Nephron (organoid): ENCODE data around the gene RNF181.

Experiments used
- H3K27ac Mint-ChIP-seq, 3 experiments: 2 replicates each; pipeline ENCODE4 v1.8.0; 2020; ENCODE audit warnings: mixed read lengths in 3 of 3, mild to moderate bottlenecking in 2 of 3, moderate library complexity in 1 of 3
- H3K27me3 Mint-ChIP-seq: 2 replicates; pipeline ENCODE4 v1.8.0; 2021; ENCODE audit warnings: low read depth, mild to moderate bottlenecking, moderate library complexity, mixed read lengths
- H3K36me3 Mint-ChIP-seq: 2 replicates; pipeline ENCODE4 v1.8.0; 2020; ENCODE audit warnings: low read depth, mixed read lengths
- H3K4me1 Mint-ChIP-seq: 2 replicates; pipeline ENCODE4 v1.8.0; 2020; ENCODE audit warnings: mixed read lengths
- H3K4me3 Mint-ChIP-seq, 3 experiments: 2 replicates each; pipeline ENCODE4 v1.8.0; 2020; ENCODE audit warnings: mild to moderate bottlenecking in 3 of 3, mixed read lengths in 3 of 3, moderate library complexity in 2 of 3
- H3K9me3 Mint-ChIP-seq: 2 replicates; pipeline ENCODE4 v1.8.0; 2020; ENCODE audit warnings: mixed read lengths
- CTCF ChIP-seq, 3 experiments: fragments of 200-600 bp; sonication (generic); IDR thresholded peaks; one replicate each; pipeline ENCODE4 v1.5.0; 2021; ENCODE audit warnings: antibody characterized with exemption in 3 of 3; ENCODE audit not compliant: unreplicated experiment in 3 of 3

Gene RNF181

GRCh38 chr2:85549095-85549494, 46.5 kb upstream of the RNF181 start:
- Mint-ChIP-seq H3K4me3 (no peak overlapping the region), H3K27ac (peak overlapping the region in 1 of 3 experiments; percentile 77), H3K36me3 (peaks cover 75% of the 10 kb centered on the region), H3K4me1 (peaks cover 22% of the 10 kb centered on the region), H3K9me3 (no peaks in the 10 kb centered on the region), H3K27me3 (no peaks in the 10 kb centered on the region)
- no peak for TF ChIP-seq CTCF (IDR thresholded peaks at IDR 0.05; ENCODE audit: unreplicated experiment in 3 of 3)

- H3K4me3 Mint-ChIP-seq: no peak overlapping the region
- no peaks in the 10 kb centered on the region for H3K9me3 Mint-ChIP-seq
- TF ChIP-seq CTCF (IDR thresholded peaks at IDR 0.05; ENCODE audit: unreplicated experiment in 3 of 3): no peak
- peaks cover 77% of the 10 kb centered on the region for H3K36me3 Mint-ChIP-seq
- H3K27ac Mint-ChIP-seq: peak overlapping the region; percentile 53 to 77 (median 65)
- no peaks in the 10 kb centered on the region for H3K27me3 Mint-ChIP-seq
- H3K4me1 Mint-ChIP-seq: peaks cover 17% of the 10 kb centered on the region
Observed at GRCh38 chr2:85549826-85550225, 45.7 kb upstream of the RNF181 start.

GRCh38 chr2:85550486-85550885, 45.1 kb upstream of the RNF181 start:
- H3K27me3 Mint-ChIP-seq: no peaks in the 10 kb centered on the region

GRCh38 chr2:85551698-85552678, 43.6 kb upstream of the RNF181 start:
- Mint-ChIP-seq H3K36me3 (peaks cover 69% of the 10 kb centered on the region), H3K4me3 (no peak overlapping the region), H3K4me1 (peaks cover 17% of the 10 kb centered on the region), H3K9me3 (no peaks in the 10 kb centered on the region), H3K27me3 (no peaks in the 10 kb centered on the region), H3K27ac (peak overlapping the region; percentile 22 to 56 (median 22))
- peak; percentile 89 to 96 (median 89) for TF ChIP-seq CTCF (IDR thresholded peaks at IDR 0.05; ENCODE audit: unreplicated experiment in 3 of 3)

More at GRCh38 chr2:85550486-85550885, 45.1 kb upstream of the RNF181 start:
- peak overlapping the region in 2 of 3 experiments; percentile 65 to 77 for H3K27ac Mint-ChIP-seq
- peaks cover 73% of the 10 kb centered on the region for H3K36me3 Mint-ChIP-seq
- peaks cover 17% of the 10 kb centered on the region for H3K4me1 Mint-ChIP-seq
- H3K4me3 Mint-ChIP-seq: no peak overlapping the region
- TF ChIP-seq CTCF (IDR thresholded peaks at IDR 0.05; ENCODE audit: unreplicated experiment in 3 of 3): no peak
- H3K9me3 Mint-ChIP-seq: no peaks in the 10 kb centered on the region

- H3K9me3 Mint-ChIP-seq: no peaks in the 10 kb centered on the region
- H3K4me1 Mint-ChIP-seq: peaks cover 13% of the 10 kb centered on the region
- TF ChIP-seq CTCF (IDR thresholded peaks at IDR 0.05; ENCODE audit: unreplicated experiment in 3 of 3): no peak
- H3K27ac Mint-ChIP-seq: no peak overlapping the region
- no peaks in the 10 kb centered on the region for H3K27me3 Mint-ChIP-seq
- H3K4me3 Mint-ChIP-seq: no peak overlapping the region
- H3K36me3 Mint-ChIP-seq: peaks cover 62% of the 10 kb centered on the region
Observed at GRCh38 chr2:85553184-85553583, 42.4 kb upstream of the RNF181 start.
